Keratinocyte (primary cell): ENCODE measurements around the gene UBE2I.

ENCODE experiments used
- EZH2 ChIP-seq: IDR thresholded peaks from one replicate; pipeline ENCODE4 v1.6.1; 2012; ENCODE audit warnings: inconsistent platforms, mild to moderate bottlenecking, low read length, moderate library complexity
- TF ChIP-seq, protein P1 (sequence below), 3 experiments: IDR thresholded peaks in 1 of 3; conservative IDR thresholded peaks in 1 of 3; optimal IDR thresholded peaks in 1 of 3; 2 replicates in 2 of 3; 3 replicates in 1 of 3; pipeline versions ENCODE3 to v1.5.1; 2011; ENCODE audit warnings: low read length in 3 of 3, mild to moderate bottlenecking in 3 of 3, moderate library complexity in 2 of 3, control low read depth in 1 of 3, inconsistent platforms in 1 of 3; ENCODE audit not compliant: insufficient read depth in 2 of 3; ENCODE audit errors: extremely low read depth in 1 of 3

DNA sequence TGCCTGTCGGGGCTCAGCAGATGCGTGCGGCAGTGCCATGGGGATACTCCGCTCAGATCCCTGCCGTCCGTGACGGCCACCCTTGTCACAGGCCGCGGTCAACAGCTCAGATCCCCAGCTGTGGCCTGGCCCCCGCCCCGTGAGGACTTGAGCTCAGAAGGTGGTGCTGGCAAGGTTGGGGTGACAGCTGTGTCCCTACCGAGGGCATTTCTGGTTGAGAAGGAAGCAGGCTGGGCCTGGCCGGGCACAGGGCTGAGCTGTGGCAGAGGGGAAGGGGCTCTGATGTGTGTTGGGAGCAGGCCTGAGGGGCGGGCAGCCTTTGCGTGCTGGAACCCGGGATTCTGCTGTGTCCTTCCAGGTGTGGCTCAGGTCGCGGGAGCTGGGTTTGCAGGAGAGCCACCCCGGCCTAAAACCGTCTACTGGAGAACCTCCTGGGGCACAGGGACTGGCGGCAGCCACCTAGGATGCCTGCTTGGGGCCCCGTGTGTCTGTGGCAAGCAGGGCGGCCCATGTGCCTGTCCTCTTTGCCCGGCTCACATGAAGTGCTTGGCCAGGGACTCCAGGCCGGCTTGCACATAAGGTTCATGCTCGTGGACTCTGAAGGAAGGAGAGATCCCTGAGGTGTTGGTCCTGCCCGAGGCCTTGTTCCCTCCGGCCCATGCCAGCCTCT is 5.1 kb downstream of the UBE2I start:
- TF ChIP-seq EZH2, result no peak
- TF ChIP-seq, protein P1, sequence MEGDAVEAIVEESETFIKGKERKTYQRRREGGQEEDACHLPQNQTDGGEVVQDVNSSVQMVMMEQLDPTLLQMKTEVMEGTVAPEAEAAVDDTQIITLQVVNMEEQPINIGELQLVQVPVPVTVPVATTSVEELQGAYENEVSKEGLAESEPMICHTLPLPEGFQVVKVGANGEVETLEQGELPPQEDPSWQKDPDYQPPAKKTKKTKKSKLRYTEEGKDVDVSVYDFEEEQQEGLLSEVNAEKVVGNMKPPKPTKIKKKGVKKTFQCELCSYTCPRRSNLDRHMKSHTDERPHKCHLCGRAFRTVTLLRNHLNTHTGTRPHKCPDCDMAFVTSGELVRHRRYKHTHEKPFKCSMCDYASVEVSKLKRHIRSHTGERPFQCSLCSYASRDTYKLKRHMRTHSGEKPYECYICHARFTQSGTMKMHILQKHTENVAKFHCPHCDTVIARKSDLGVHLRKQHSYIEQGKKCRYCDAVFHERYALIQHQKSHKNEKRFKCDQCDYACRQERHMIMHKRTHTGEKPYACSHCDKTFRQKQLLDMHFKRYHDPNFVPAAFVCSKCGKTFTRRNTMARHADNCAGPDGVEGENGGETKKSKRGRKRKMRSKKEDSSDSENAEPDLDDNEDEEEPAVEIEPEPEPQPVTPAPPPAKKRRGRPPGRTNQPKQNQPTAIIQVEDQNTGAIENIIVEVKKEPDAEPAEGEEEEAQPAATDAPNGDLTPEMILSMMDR (optimal IDR thresholded peaks at IDR 0.05 in 1 of 3, IDR thresholded peaks at IDR 0.05 in 1 of 3, conservative IDR thresholded peaks at IDR 0.05 in 1 of 3; ENCODE audit: extremely low read depth in 1 of 3, insufficient read depth in 2 of 3, low read length in 3 of 3), result no peak
